ENCODE data around the gene SLC38A1.

The SLC38A1 gene

DNA sequence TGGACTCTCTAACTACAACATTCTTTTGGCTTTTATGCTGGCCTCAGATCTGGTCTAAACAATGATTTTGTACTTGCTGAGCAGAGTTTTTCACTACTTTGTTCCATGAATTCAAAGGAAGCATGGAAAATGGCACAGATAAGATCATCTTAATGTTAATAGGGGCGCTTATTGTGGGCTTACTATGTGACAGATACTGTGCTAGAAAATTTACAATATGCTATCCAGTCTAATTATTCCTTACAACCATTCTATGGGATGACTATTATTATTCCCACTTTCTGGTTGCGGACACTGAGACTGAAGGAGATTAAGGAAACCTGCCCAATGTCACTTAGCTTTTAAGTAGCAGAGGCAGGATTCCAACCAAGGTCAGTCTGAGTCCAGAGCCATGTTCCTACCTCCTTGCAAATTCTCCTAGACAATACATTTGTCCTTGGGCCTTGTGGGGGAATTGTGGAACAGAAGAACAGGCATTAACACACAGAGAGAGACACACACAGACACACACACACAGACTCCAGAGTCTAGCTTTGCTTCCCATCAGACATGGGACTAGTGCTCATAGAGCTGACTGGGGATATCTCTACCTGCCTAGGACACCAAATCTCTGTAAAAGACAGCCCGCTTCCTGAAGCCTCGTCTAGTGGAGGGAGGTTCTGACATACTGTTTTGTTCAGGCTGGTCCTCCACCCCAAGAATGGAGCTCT is 107.7 kb downstream of the SLC38A1 start:
- no peak for DNase-seq

- DNase-seq = no peak
Measured at GRCh38 chr12:46160101-46160980, 108.5 kb downstream of the SLC38A1 start.

GRCh38 chr12:46159309-46159901 is 109.4 kb downstream of the SLC38A1 start:
- DNase-seq = no peak

DNA sequence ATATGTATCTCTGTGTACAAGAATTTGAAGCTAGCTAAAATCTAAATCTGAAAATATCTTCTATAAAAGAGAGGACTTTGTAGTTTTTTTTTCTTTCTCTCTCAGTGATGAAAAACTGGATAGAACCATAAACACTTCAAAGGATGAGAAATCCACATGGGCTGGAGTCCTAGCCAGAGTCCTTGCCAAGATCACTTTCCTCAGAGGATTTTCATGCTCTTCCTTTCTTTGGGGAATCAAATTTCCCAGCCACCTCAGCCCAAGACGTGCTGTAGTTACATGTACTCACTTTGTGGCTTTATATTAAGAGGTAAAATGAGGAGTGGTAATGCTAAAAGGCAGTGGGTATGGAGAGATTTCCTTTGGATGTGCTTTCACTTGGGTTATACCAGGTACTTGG is 110.3 kb downstream of the SLC38A1 start:
- DNase-seq = no peak

- DNase-seq = no peak
Measured at GRCh38 chr12:46154221-46154985, 114.4 kb downstream of the SLC38A1 start.

GRCh38 chr12:46153268-46153872 is 115.5 kb downstream of the SLC38A1 start:
- DNase-seq = no peak

DNA sequence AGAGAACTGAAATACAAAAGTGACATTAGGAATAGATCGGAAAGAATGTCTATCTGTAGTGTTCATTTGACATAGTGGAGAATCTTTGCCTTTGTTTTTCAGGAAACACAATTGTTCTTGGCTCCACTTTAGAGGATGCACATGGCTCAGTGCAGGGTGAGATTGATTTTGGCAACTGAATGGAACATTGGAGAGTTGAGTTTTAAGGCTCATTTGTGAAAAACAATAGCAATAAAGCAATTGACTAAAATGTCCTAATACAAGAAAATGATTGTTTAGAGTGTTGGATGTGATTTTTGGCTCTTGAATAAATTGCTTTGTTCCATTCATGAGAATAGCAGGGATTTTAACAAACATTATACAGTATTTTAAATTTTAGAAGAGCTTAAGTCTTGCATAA is 116.4 kb downstream of the SLC38A1 start:
- DNase-seq = no peak

DNA sequence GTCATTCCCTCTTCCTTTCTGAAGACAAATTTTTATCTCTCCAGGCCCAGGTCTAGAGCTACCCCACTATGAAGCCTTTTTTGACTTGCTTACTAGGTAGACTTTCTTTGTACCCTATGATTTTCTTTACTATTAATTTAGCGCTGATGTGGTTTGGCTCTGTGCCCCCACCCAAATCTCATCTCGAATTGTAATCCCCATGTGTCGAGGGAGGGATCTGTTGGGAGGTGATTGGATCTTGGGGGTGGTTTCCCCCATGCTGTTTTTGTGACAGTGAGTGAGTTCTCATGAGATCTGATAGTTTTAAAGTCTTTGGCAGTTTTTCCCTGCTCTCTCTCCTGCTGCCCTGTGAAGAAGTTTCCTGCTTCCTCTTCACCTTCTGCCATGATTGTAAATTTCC is 118.1 kb downstream of the SLC38A1 start:
- no peak for DNase-seq

DNA sequence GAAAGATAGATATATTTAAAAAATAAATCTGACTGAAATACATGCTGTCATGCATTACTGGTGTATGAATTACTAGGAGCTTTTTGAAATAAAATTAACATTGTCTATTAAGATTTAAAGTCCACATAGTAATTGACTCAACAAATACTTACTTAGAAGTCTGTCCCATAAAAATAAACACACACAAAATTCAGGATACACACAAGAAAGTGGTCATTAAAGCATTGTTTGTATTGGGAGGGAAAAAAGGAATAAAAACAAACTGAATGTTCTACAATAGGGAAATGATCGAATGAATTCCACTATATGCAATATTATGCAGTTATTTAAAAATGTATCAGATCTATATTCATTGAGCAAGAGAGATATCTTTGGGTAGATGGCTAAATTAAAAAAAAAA is 118.9 kb downstream of the SLC38A1 start:
- DNase-seq = no peak

DNA sequence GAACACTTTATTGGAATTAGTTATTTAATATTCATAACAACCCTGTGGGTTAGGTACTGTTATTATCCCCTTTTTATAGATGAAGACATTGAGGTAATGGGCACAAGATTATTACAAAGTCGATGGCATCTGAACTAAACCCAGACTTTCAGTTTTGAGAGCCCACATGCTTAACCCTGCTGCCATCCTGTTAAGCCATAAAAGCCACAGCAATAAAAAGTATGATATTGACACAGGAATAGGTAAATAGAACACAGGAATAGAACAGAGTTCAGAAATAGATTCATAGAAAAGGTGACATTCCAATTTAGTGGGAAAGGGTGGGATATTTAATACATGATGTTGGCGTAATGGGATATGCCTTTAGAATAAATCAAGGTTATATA is 119.8 kb downstream of the SLC38A1 start:
- no peak for DNase-seq

DNA sequence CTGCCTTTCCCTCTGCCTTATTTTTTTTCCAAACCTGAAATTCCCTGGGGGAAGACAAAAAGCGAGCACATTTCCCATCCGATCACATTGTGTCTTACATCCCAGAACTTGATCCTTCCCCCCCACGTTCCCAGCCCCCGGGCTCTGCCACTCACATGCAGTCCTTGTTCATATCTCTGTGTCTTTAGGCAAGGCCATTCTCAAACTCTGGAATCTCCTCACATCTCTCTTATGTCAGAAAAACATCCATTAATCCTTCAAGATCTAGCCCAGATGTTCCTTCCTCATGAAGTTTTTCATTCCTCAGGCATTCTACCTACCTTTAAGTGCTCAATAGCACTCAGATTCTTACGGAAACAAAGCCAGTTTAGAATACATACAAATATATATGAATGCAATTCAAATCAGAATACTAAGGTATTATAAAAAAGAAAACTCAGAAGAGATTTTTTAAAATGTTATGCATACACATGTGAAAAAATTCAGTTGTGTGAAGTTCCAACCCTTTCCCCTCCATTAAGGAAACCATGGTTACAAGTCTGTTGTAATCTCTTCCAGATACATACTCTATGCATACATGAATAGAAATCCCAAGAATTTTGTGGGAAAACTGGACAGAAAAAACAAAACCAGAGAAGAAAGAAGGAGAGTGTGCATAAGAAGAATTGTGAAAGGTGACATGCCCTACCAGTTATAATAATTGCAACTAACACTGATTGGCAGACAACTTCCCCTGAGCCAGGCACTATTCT is 120.3 kb downstream of the SLC38A1 start:
- DNase-seq = no peak

GRCh38 chr12:46147144-46147543 is 121.7 kb downstream of the SLC38A1 start:
- no peak for DNase-seq

DNA sequence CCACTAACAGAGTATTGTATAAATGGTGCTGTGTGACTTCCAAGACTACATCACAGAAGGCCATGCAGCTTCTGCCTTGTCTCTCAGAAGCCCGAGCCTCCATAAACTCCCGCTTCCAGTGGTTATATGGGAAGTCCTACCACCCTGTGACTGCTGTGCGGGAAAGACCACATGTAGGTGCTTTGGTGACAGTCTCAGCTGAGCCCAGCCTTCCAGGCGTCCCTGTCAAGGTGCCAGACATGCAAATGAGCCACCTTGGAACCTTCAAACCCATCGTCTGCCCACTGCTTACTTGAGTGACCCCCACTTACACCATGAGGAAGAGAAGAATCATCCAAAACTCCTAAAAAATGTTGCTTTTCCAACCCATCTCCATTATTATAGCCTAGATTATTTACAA is 123.0 kb downstream of the SLC38A1 start:
- no peak for DNase-seq

DNA sequence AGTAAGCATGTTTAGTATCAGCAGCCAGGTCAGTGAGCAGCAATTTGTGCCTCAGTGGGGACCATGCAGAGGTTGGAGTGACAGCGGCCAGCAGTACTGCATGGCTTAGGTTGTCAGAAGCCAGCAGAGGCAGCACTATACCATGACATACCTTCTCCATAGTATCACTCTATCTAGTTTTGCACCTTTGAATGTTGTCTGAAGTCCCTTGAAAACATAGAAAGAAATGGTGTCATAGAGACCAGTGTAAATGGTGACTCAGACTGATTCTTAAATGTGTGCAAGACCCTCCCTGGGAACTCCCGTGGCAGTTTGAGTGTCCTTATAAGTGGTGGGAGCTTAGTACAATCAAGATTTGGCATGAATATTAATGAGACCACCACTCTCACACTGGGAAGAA is 124.4 kb downstream of the SLC38A1 start:
- DNase-seq = no peak

- no peak for DNase-seq
Measured at GRCh38 chr12:46136249-46136648, 132.6 kb downstream of the SLC38A1 start.

DNA sequence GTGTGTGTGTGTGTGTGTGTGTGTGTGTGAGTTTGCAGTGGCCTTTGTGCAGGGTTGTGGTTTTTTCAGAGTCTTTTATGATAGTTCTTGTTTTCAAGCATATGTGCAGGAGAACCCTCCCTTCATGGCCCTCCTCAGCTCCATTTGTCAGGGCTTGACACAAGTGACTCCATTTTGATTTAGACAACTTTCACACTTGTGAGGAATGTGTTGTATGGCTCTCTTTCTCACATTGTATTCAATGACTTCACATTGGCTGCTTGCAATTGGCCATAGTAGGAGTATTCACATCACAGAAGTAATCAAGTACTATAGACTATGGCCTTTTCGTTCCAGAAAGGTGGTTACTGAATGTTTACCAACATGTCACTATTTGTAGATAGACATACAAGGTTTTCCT is 133.1 kb downstream of the SLC38A1 start:
- no peak for DNase-seq

DNA sequence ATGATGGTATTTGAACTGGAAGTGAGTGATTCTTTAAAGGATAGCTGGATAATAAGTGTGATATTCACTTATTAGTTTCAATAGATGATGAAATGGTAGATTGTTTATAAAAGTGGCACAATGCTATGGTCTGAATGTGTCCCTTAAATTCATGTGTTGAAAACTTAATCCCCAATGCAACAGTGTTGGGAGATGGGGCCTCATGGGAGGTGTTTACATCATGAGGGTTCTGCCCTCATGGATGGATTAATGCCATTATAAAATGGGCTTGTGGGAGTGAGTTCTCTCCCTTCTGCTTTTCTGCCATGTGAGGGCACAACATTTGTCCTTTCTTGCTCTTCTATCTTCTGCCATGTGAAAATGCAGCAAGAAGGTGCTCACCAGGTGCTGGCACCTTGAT is 134.0 kb downstream of the SLC38A1 start:
- DNase-seq = no peak

- DNase-seq = no peak
Measured at GRCh38 chr12:46134205-46134811, 134.5 kb downstream of the SLC38A1 start.

DNA sequence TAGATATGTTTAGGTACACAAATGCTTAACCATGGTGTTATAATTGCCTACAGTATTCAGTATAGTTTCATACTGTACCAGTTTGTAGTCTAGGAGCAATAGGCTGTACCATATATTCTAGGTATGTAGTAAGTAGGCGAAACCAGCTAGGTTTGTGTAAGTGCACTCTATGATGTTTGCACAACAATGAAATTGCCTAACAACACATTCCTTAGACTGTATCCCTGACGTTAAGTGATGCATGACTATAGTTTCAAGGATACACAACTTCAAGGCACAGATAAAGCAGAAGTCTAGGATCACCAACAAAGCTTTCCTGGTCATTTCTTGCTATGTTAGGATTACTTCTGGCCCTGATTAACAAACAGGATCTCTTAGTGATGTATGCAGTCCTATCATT is 135.1 kb downstream of the SLC38A1 start:
- DNase-seq = no peak
